H1 (cell line): ENCODE measurements around the gene GSG1L2. TPM values are rescaled to one million over a fixed set of nuclear protein-coding genes. Genes with fewer than 3 reads are reported as not detected.

ENCODE experiments used
- CTCF ChIA-PET: fragments of 300-600 bp; sonication (Branson Sonifier 250); formaldehyde crosslinking; loops from one replicate; lab custom pipeline; 2021; ENCODE audit not compliant: partially characterized antibody; lab: Charles Lee
- POLR2A ChIA-PET: fragments of 300-600 bp; sonication (Branson Sonifier 250); formaldehyde crosslinking; loops from one replicate; lab custom pipeline; 2021; ENCODE audit warnings: inconsistent platforms; ENCODE audit not compliant: partially characterized antibody; lab: Charles Lee
- DNase-seq, 2 experiments: peaks; one replicate each; pipeline versions ENCODE4 v3.0.0 to v3.0.0-alpha.2; 2010 to 2022; ENCODE audit warnings: low spot score in 2 of 2, low read depth in 1 of 2, mixed read lengths in 1 of 2
- FAIRE-seq: peaks from 2 replicates; lab custom pipeline; 2011; peaks lifted over from hg19 to GRCh38; lab: Jason Lieb, UNC
- H2AFZ ChIP-seq: 2 replicates; pipeline ENCODE4 v1.8.1; 2012; ENCODE audit warnings: low read length, inconsistent platforms
- H2AK5ac ChIP-seq: 2 replicates; pipeline ENCODE4 v1.6.1; 2013; ENCODE audit warnings: low read depth, low read length
- H2BK120ac ChIP-seq: replicated peaks from 2 replicates; pipeline ENCODE3; 2013; ENCODE audit warnings: low read depth, low read length, inconsistent platforms
- H2BK12ac ChIP-seq: 2 replicates; pipeline ENCODE4 v1.6.1; 2013; ENCODE audit warnings: low read depth, low read length
- H2BK15ac ChIP-seq: 2 replicates; pipeline ENCODE4 v1.6.1; 2013; ENCODE audit warnings: low read length
- H2BK20ac ChIP-seq: 2 replicates; pipeline ENCODE4 v1.6.1; 2013; ENCODE audit warnings: low read length
- H2BK5ac ChIP-seq: 2 replicates; pipeline ENCODE4 v1.6.1; 2013; ENCODE audit warnings: low read depth, low read length
- H3K14ac ChIP-seq: 2 replicates; pipeline ENCODE4 v1.6.1; 2013; ENCODE audit warnings: inconsistent platforms; ENCODE audit not compliant: insufficient read length
- H3K18ac ChIP-seq: 2 replicates; pipeline ENCODE4 v1.6.1; 2013; ENCODE audit warnings: low read length; ENCODE audit errors: extremely low read depth
- H3K23ac ChIP-seq: 2 replicates; pipeline ENCODE4 v1.6.1; 2013; ENCODE audit warnings: inconsistent platforms; ENCODE audit not compliant: insufficient read length
- H3K23me2 ChIP-seq: 2 replicates; pipeline ENCODE4 v1.6.1; 2013; ENCODE audit warnings: low read depth, low read length
- H3K27ac ChIP-seq: 2 replicates; pipeline ENCODE4 v1.6.1; 2011; ENCODE audit warnings: low read depth, low read length, inconsistent platforms
- H3K27me3 ChIP-seq, 4 experiments: replicated peaks in 1 of 4; 1 replicate in 1 of 4; 2 replicates in 3 of 4; pipeline versions ENCODE4 v1.6.1 to v1.8.1; 2011 to 2013; ENCODE audit warnings: low read length in 3 of 4, mild to moderate bottlenecking in 3 of 4, inconsistent platforms in 2 of 4, mixed read lengths in 2 of 4, moderate library complexity in 1 of 4; ENCODE audit not compliant: control insufficient read depth in 3 of 4, insufficient read depth in 3 of 4; ENCODE audit errors: extremely low read depth in 1 of 4
- H3K36me3 ChIP-seq, 4 experiments: 2 replicates each; pipeline versions ENCODE4 v1.6.1 to v1.8.1; 2011 to 2013; ENCODE audit warnings: mild to moderate bottlenecking in 4 of 4, low read length in 3 of 4, moderate library complexity in 2 of 4, control low read depth in 1 of 4, inconsistent platforms in 1 of 4; ENCODE audit not compliant: insufficient read depth in 4 of 4, control insufficient read depth in 2 of 4
- H3K4ac ChIP-seq: replicated peaks from 2 replicates; pipeline ENCODE3; 2013; ENCODE audit warnings: low read length, low read depth, mixed read lengths, inconsistent platforms; ENCODE audit not compliant: insufficient read length
- H3K4me1 ChIP-seq, 4 experiments: replicated peaks in 1 of 4; 1 replicate in 1 of 4; 2 replicates in 3 of 4; pipeline versions ENCODE4 v1.6.1 to v1.8.1; 2011 to 2013; ENCODE audit warnings: low read length in 3 of 4, inconsistent platforms in 2 of 4, mixed read lengths in 1 of 4; ENCODE audit not compliant: insufficient read depth in 4 of 4, control insufficient read depth in 3 of 4
- H3K4me2 ChIP-seq, 2 experiments: 2 replicates each; pipeline versions ENCODE4 v1.6.1 to v1.8.1; 2011 to 2013; ENCODE audit warnings: low read depth in 2 of 2, low read length in 2 of 2, control low read depth in 1 of 2, inconsistent platforms in 1 of 2, mild to moderate bottlenecking in 1 of 2; ENCODE audit not compliant: insufficient read depth in 1 of 2
- H3K4me3 ChIP-seq, 4 experiments: fragments of 200-600, 300-600 bp in 1 of 4; sonication (generic), shearing (Covaris generic), sonication (Bioruptor Twin) in 1 of 4; 2 replicates each; pipeline versions ENCODE4 v1.5.1 to v1.8.1; 2011 to 2016; ENCODE audit warnings: low read length in 4 of 4, low read depth in 3 of 4, control low read depth in 2 of 4, inconsistent platforms in 2 of 4, mild to moderate bottlenecking in 2 of 4, mixed read lengths in 1 of 4, moderate library complexity in 1 of 4; ENCODE audit not compliant: insufficient read depth in 2 of 4; ENCODE audit errors: extremely low read depth in 1 of 4
- H3K56ac ChIP-seq: replicated peaks from 2 replicates; pipeline ENCODE3; 2013; ENCODE audit warnings: low read depth, mild to moderate bottlenecking, mixed read lengths, low read length, inconsistent platforms; ENCODE audit not compliant: insufficient read length
- H3K79me1 ChIP-seq: 2 replicates; pipeline ENCODE4 v1.6.1; 2013; ENCODE audit warnings: low read depth, low read length, control low read depth
- H3K79me2 ChIP-seq, 2 experiments: 2 replicates each; pipeline versions ENCODE4 v1.6.1 to v1.8.1; 2012 to 2013; ENCODE audit warnings: low read length in 2 of 2, mild to moderate bottlenecking in 2 of 2, inconsistent platforms in 1 of 2; ENCODE audit not compliant: insufficient read depth in 2 of 2, control insufficient read depth in 1 of 2
- H3K9ac ChIP-seq, 4 experiments: replicated peaks in 1 of 4; 1 replicate in 1 of 4; 2 replicates in 3 of 4; pipeline versions ENCODE4 v1.6.1 to v1.8.1; 2011 to 2013; ENCODE audit warnings: low read depth in 3 of 4, low read length in 3 of 4, control low read depth in 2 of 4, mild to moderate bottlenecking in 2 of 4, moderate library complexity in 2 of 4, inconsistent platforms in 1 of 4; ENCODE audit errors: extremely low read depth in 1 of 4
- H3K9me3 ChIP-seq, 2 experiments: 2 replicates each; pipeline versions ENCODE4 v1.6.1 to v1.8.1; 2012 to 2013; ENCODE audit warnings: mild to moderate bottlenecking in 2 of 2, moderate library complexity in 2 of 2, control low read depth in 1 of 2, inconsistent platforms in 1 of 2, low read depth in 1 of 2, low read length in 1 of 2, mixed read lengths in 1 of 2; ENCODE audit not compliant: insufficient read depth in 2 of 2
- H4K20me1 ChIP-seq, 2 experiments: replicated peaks in 1 of 2; 2 replicates each; pipeline versions ENCODE3 to v1.8.1; 2011 to 2013; ENCODE audit warnings: inconsistent platforms in 2 of 2, low read length in 2 of 2, mild to moderate bottlenecking in 1 of 2; ENCODE audit not compliant: insufficient read depth in 2 of 2, control insufficient read depth in 1 of 2
- H4K5ac ChIP-seq: 2 replicates; pipeline ENCODE4 v1.6.1; 2013; ENCODE audit warnings: low read length, low read depth, mixed read lengths, inconsistent platforms; ENCODE audit not compliant: insufficient read length
- H4K8ac ChIP-seq: 2 replicates; pipeline ENCODE4 v1.8.0; 2013; ENCODE audit warnings: mild to moderate bottlenecking, moderate library complexity, low read length, inconsistent platforms; ENCODE audit not compliant: insufficient read depth; ENCODE audit errors: extremely low read depth
- H4K91ac ChIP-seq: replicated peaks from 2 replicates; pipeline ENCODE3; 2013; ENCODE audit warnings: low read length, mixed read lengths, inconsistent platforms; ENCODE audit not compliant: insufficient read length
- CHD1 ChIP-seq: IDR thresholded peaks from 2 replicates; pipeline ENCODE4 v1.6.1; 2012; ENCODE audit warnings: low read depth, low read length, improper control_type of control experiment
- EZH2 ChIP-seq: fragments of 200-600 bp; sonication (generic); IDR thresholded peaks from 2 replicates; pipeline ENCODE4 v1.7.1; 2012; ENCODE audit warnings: low read depth, mild to moderate bottlenecking, moderate library complexity, low read length, inconsistent platforms; ENCODE audit not compliant: severe bottlenecking
- FOSL1 ChIP-seq: IDR thresholded peaks from 2 replicates; pipeline ENCODE4 v1.6.1; 2011; ENCODE audit warnings: mild to moderate bottlenecking, low read depth, low read length, moderate library complexity; ENCODE audit not compliant: insufficient read depth
- GABPA ChIP-seq: IDR thresholded peaks from 2 replicates; pipeline ENCODE4 v1.6.1; 2011; ENCODE audit warnings: mild to moderate bottlenecking, low read length, moderate library complexity, borderline replicate concordance; ENCODE audit not compliant: insufficient read depth
- HDAC6 ChIP-seq: IDR thresholded peaks from one replicate; pipeline ENCODE4 v1.7.1; 2012; ENCODE audit warnings: low read depth, mild to moderate bottlenecking, inconsistent platforms, low read length, moderate library complexity
- NRF1 ChIP-seq: IDR thresholded peaks from 2 replicates; pipeline ENCODE4 v1.6.1; 2011; ENCODE audit warnings: mild to moderate bottlenecking, low read depth, low read length, improper control_type of control experiment
- PHF8 ChIP-seq: fragments of 200-600 bp; sonication (generic); conservative IDR thresholded peaks from 2 replicates; pipeline ENCODE4 v1.7.1; 2012; ENCODE audit warnings: low read depth, mild to moderate bottlenecking, inconsistent platforms, low read length, moderate library complexity
- POLR2A ChIP-seq, 2 experiments: IDR thresholded peaks; 1 replicate in 1 of 2; 2 replicates in 1 of 2; pipeline ENCODE4 v1.6.1; 2011; ENCODE audit warnings: low read depth in 2 of 2, low read length in 2 of 2, mild to moderate bottlenecking in 2 of 2; ENCODE audit errors: control extremely low read depth in 1 of 2
- POLR2AphosphoS5 ChIP-seq: IDR thresholded peaks from 2 replicates; pipeline ENCODE4 v1.6.1; 2011; ENCODE audit warnings: low read depth, low read length
- RNF2 ChIP-seq: fragments of 200-900, 300-1000 bp; sonication (generic); IDR thresholded peaks from 2 replicates; pipeline ENCODE4 v1.7.1; 2016; ENCODE audit warnings: borderline replicate concordance, low read depth, mild to moderate bottlenecking, antibody characterized with exemption, low read length; ENCODE audit not compliant: poor library complexity, severe bottlenecking; ENCODE audit errors: missing control alignments
- SP1 ChIP-seq: IDR thresholded peaks from 2 replicates; pipeline ENCODE4 v1.6.1; 2011; ENCODE audit warnings: low read depth, low read length
- SP4 ChIP-seq: IDR thresholded peaks from 2 replicates; pipeline ENCODE4 v1.6.1; 2012; ENCODE audit warnings: low read length, inconsistent platforms
- SRF ChIP-seq: IDR thresholded peaks from 2 replicates; pipeline ENCODE4 v1.6.1; 2011; ENCODE audit warnings: mild to moderate bottlenecking, low read depth, low read length, moderate library complexity
- TCF12 ChIP-seq: IDR thresholded peaks from 2 replicates; pipeline ENCODE4 v1.6.1; 2011; ENCODE audit warnings: low read depth, mild to moderate bottlenecking, low read length
- WGBS, 2 experiments: shearing (Covaris generic) in 1 of 2; methylation state at CpG; one replicate each; pipeline versions ENCODE4 v1.1.6 to v1.1.7; 2013 to 2015; ENCODE audit warnings: low lambda C conversion rate in 2 of 2, mixed read lengths in 2 of 2, inconsistent platforms in 1 of 2, low coverage in 1 of 2, missing lambda C conversion rate in 1 of 2; ENCODE audit not compliant: insufficient replicate concordance in 2 of 2, insufficient coverage in 1 of 2, insufficient read length in 1 of 2; ENCODE audit errors: extremely low coverage in 1 of 2, missing lambda C conversion rate in 1 of 2; 5-methylcytosine and 5-hydroxymethylcytosine counted together
- polyA plus RNA-seq, 7 experiments: library from polyadenylated mRNA; depleted of rRNA in 3 of 7; stranded (reverse) in 5 of 7; unstranded in 2 of 7; fragments of >200 nt in 5 of 7; fragments of 200-250 nt in 2 of 7; gene quantifications; 1 replicate in 5 of 7; 2 replicates in 1 of 7; 4 replicates in 1 of 7; pipeline versions ENCODE4 v1.2.1 to v1.2.3, GENCODE V29; 2011 to 2013; ENCODE audit warnings: missing spikeins in 2 of 7, mixed read lengths in 2 of 7
- total RNA-seq: library from RNA; stranded (reverse); fragmentation: NEBNext Ultra II Directional; extraction: Animal tissue kit (Norgen Biotek cat#: 25700); gene quantifications from 2 replicates; pipeline ENCODE4 v1.2.1, GENCODE V29; 2021

The GSG1L2 gene
- total and polyA plus RNA-seq, 2 of the 8 experiments (the other 6 are each of a cell fraction or from before 2014, with no cell fraction given), result not detected

DNA sequence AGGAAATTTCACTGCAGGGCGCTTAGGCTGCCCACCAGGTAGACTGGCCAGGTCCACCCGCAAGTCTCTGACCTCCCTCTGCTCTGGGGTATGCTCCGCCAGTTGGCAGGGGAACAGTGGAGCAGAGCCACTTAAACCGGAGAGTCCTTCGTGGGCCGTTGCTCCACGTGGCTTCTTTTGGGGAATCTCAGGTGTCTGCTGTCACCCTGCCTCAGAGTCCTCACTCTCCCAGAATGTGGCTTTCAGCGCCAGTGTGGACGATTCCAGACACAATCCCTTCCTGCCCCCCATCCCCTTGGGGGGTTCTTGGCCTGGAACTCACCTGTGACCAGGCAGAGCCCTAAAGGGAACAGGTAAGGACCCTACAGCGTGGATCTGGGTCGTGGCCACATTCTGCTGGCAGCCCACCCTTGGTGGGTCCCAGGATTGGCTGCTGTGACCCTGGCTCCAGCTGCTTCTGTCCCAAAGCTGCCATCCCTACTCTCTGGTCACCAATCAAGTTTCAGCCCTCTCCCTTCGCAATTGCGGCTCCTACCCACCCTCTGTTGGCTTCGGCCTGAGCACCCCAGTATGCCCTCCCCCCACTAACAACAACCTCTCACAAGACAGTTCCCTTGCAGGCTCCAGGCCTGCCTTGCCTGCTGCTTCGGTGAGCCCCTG lies 52.7 kb downstream of the GSG1L2 start:
- no peak overlapping the region for H2BK12ac ChIP-seq
- WGBS, 2 experiments, result 81% methylated on average over 15 of the region's 15 CpGs; no CpG with 5 or more reads in 1 of the 2 experiments
- H3K36me3 ChIP-seq, result no peaks in the 10 kb centered on the region
- no peak for FAIRE-seq
- H2BK5ac ChIP-seq, result no peak overlapping the region
- H3K56ac ChIP-seq, result no peak overlapping the region
- no peak overlapping the region for H3K23ac ChIP-seq
- no peak overlapping the region for H3K4ac ChIP-seq
- H2AK5ac ChIP-seq, result no peak overlapping the region
- H4K91ac ChIP-seq, result no peak overlapping the region
- H2BK15ac ChIP-seq, result no peak overlapping the region
- H4K20me1 ChIP-seq, result no peaks in the 10 kb centered on the region
- H3K4me3 ChIP-seq, result no peak overlapping the region
- H3K79me1 ChIP-seq, result no peaks in the 10 kb centered on the region
- no peak overlapping the region for H4K5ac ChIP-seq
- ChIA-PET POLR2A (no interaction called here), CTCF (interaction anchor here (0.6 to 3.6 kb wide), 32 partner anchors 10 to 586 kb away, joined by 3 to 20 read pairs (median 4); partner anchors contain the start of gene DHRS7C)
- no peaks in the 10 kb centered on the region for H3K23me2 ChIP-seq
- H3K9ac ChIP-seq, result no peak overlapping the region
- no peak overlapping the region for H3K4me2 ChIP-seq
- H3K27ac ChIP-seq, result no peak overlapping the region
- peak overlapping the region; percentile 71 for H4K8ac ChIP-seq
- H3K4me1 ChIP-seq, result no peaks in the 10 kb centered on the region; a peak in 1 of 7 replicates
- H3K27me3 ChIP-seq, result no peaks in the 10 kb centered on the region
- no peak overlapping the region for H3K18ac ChIP-seq
- no peak overlapping the region for H2BK120ac ChIP-seq
- no peaks in the 10 kb centered on the region for H3K9me3 ChIP-seq
- no peak overlapping the region for H2BK20ac ChIP-seq
- no peak overlapping the region for H2AFZ ChIP-seq
- no peaks in the 10 kb centered on the region for H3K79me2 ChIP-seq
- no peak overlapping the region for H3K14ac ChIP-seq
- DNase-seq, result no peak
- no peak for TF ChIP-seq POLR2AphosphoS5
- no peak for TF ChIP-seq GABPA
- no peak for TF ChIP-seq HDAC6
- TF ChIP-seq FOSL1, result no peak
- TF ChIP-seq CHD1, result no peak
- TF ChIP-seq SP4, result no peak
- TF ChIP-seq NRF1, result no peak
- no peak for TF ChIP-seq EZH2
- no peak for TF ChIP-seq SRF
- no peak for TF ChIP-seq TCF12
- TF ChIP-seq POLR2A (IDR thresholded peaks at IDR 0.05; ENCODE audit: control extremely low read depth in 1 of 2, low read depth in 2 of 2, low read length in 2 of 2), result no peak
- TF ChIP-seq SP1, result no peak
- TF ChIP-seq PHF8, result no peak
- no peak for TF ChIP-seq RNF2
